Left cardiac atrium (tissue), 4 donors: ENCODE results near the gene PTGER3. TPM values are rescaled to one million over a fixed set of nuclear protein-coding genes. Genes with fewer than 3 reads are reported as not detected.
"Not testable (repeated sequence)": the region's sequence is repeated elsewhere in the genome, so short reads cannot be mapped to it uniquely, and the experiment has no call there.

Experiments used
- ATAC-seq, 2 donors: fragments of 200-7000 bp; cut with Tn5 transposase; one replicate each; pipeline ENCODE4 v1.9.1; 2020; ENCODE audit warnings: mild to moderate bottlenecking in 2 of 2, moderate library complexity in 2 of 2
- DNase-seq: peaks from one replicate; pipeline ENCODE4 v3.0.0-alpha.2; 2020
- intact Hi-C, 2 donors: fragments of 100-400 bp; cut with DNase I; formaldehyde crosslinking; loops; one replicate each; pipeline versions ENCODE4 v1.14.1 to v1.15.1; 2022 to 2023
- total RNA-seq, 2 donors: library from RNA; stranded (reverse); fragmentation: NEBNext Ultra II Directional; extraction: Animal tissue kit (Norgen Biotek cat#: 25700); gene quantifications; one replicate each; pipeline ENCODE4 v1.2.1, GENCODE V29; 2021
- donor health status: DM: no; HTN: yes; CAD: no.
- donor health status: DM: no; HTN: yes; CAD: no; lungs with severe emphysema.
- donor health status: DM: yes; HTN: yes; CAD: no.
- donor health status: Dilated cardiomyopathy.

The PTGER3 gene
- total RNA-seq, 2 donors from 2014 or later = 14.9 to 22.6 TPM

DNA sequence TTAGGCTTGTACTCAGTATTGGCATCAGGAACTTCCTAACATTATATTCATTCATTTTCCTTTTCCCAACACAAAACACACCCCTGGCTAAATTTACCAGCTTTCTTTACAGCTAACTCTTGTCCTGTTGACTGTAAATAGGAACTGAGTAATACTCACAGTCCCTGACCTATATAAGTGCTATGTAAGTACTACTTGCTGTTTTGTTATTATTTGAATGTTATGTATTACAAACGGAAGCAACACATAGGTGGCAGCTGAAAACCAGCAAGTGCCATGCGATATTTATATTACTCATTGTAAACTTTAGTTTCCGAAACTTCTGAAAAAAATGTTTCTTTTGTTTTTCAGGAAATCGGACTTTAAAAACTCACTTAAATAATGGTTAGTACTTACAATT, 21.5 kb downstream of the PTGER3 start:
- intact Hi-C loops = no loop called here
- DNase-seq = no peak
- no peak for ATAC-seq

DNA sequence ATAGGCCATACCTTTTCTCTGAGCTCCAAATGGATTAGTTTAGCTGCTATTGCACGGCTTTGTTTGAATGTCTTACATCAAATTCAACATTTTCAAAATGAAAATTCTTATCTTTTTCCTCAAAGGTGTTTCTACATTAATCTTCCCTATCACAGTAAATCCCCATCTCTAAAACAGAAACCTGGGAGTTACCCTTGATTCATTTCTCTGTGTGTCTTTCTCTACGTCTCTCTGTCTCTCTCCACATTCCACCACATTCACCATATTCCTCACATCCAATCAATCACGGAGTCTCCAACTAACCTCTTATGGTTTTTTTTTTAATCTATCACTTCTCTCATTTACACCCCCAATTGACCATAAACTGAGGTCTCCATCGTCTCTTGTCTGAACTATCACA, 24.1 kb downstream of the PTGER3 start:
- no peak for ATAC-seq
- DNase-seq = no peak
- intact Hi-C loops = no loop called here

DNA sequence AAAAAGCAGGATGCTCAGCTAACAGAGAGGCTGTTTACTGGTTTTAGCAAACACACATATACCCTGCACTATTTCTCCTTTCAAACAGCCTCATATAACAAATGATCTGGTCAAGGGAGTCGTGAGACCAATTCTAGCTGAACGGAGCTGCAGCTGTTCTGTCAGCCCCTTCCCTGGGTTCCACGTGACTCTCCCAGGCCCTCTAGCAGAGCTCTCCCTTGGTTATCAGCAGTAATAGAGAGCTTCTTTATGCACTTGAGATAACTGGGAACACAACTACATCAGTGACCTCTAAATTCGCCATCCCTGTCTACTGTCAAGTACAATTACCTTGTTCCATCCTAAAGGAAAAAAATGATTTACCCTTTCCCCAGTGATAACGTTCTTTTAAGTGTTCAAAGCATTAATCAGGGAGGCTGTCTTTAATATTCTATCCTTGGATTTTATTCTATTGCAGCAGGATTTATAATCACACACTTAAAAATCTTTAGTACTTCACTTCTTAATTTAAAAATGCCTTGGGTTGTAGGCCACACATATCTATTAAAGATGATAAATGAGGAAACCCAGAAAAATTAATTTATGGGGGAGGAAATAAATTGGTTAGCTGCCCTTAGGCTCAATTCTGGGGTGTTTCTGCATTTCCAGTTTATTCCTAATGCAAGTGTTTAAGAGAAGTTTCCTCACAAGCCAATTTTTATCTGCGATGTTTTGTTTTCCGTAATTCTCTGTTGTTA, 28.2 kb downstream of the PTGER3 start:
- DNase-seq = no peak
- peak; percentile 73 to 74 for ATAC-seq
- intact Hi-C loops = no loop called here

DNA sequence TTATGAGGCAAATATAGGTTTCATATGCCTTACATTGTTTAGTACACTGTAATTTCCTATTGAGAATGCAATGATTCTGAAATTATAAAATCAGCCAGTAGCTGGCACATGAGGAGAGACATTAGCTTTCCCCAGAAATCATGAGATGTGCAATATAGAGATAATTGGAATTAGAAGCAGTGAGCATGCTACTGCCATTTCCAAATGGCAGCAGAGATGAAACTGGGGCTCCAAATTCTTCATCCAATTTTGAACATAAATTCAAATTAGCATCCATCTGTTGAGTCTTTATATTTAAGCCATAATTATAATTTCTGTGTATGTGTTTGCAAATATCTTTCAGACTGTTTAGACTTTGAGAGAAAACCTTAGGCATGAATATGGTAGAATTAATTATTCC, 28.8 kb downstream of the PTGER3 start:
- ATAC-seq (no peak), DNase-seq (no peak)
- intact Hi-C loops = no loop called here

DNA sequence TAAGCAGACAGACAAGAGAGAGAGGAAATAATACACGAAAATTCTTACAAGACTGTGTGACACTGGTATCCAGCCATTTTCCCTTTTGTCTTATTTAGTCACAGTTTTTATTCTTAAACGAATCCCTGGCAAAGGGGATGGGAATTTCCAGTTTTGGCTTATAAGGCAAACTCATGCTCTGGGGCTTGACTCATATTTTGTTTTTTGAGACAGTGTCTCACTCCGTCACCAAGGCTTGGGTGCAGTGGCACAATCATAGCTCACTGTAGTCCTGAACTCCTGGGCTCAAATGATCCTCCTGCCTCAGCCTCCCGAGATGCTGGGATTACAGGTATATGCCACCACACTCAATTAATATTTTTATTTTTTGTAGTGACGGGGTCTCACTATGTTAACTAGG, 31.9 kb downstream of the PTGER3 start:
- ATAC-seq (no peak), DNase-seq (no peak)
- intact Hi-C loops = no loop called here

DNA sequence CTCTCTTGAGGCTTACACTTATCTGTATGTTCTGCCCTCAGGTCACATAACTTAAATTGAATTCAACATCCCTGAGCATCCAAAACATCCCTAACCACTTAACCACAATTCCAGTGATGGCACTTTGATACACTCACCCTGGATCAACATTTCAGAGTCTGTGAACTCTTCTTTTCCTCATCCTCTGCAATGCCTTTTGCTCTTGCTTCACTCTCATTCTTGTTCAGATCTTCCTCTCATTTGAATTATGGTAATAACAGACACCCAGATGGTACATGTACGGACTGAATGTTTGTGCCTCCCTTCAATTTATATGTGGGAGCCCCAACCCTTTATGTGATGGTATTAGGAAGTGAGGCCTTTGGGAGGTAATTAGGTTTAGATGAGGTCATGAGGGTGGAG, 33.4 kb downstream of the PTGER3 start:
- ATAC-seq = no peak
- intact Hi-C loops = no loop called here
- DNase-seq = no peak

DNA sequence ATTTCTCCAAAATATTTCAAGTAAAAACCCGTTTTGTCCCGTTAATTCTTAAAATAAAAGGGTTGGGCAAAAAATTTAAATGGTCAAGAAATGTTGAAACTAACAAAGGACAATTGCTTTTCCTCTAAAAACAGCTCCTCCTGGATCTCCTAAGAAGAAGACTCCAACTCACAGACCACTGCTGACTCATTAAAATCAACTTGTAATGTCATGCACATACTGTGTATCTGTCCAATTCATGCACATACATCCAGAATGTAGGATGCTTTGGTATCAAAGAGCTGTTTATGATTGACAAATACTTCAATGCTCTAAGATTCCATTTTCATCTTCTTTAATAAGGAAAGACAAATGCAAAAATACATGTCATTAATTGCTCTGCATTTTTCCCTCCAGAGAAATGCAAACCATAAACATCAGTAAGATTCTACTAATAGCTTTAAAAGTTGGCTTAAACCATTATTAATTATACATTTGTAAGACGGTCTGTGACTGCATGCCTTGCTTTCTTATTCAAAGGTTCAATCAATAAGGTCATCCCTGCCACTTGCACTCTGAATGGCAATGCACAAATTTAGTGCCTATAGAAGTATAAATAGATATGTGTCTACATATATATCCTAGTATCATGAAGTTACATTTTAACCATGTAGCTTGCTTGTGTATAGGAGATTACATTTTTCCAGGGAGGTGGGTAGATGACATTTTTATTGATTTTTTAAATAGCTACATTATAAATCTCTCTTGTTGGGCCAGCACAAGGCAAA, 44.7 kb downstream of the PTGER3 start:
- intact Hi-C loops = no loop called here
- ATAC-seq = no peak
- DNase-seq = no peak

DNA sequence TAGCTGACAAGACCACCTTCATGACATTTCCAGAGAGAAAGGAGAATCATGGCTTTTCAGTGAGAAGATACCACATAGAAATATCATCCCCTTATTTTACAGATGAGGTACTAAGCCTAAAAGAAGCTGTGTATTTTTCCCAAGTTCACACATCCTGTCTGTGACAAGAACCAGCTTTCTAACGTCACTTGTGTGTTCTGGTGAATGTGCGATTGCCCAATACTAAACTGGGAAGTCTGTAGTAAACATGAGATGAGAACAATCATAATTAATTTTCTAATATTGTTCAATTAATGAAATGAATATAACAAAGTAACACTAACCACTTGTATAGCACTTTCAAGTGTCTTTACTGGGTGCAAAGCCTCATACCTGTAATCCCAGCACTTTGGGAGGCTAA, 46.0 kb downstream of the PTGER3 start:
- intact Hi-C loops = no loop called here
- ATAC-seq (no peak), DNase-seq (no peak)

DNA sequence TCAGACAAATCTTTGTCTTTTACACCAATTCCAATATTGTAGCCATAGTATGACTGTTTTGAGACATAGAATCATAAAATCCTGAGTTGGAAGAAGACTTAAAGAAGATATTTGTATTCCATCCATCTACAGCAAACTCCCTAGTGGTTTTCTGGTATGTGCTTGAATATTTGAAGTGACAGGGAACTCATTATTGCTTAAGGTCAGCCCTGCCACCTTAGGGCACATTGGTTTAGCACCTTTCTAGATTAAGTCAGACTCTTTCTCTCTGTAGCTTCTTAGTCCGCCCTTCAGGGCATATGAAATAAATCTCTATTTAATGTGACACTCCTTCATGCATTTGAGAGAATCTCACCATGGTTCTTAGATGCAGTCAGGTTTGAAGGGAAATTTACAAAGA, 49.8 kb downstream of the PTGER3 start:
- intact Hi-C loops = no loop called here
- ATAC-seq (no peak), DNase-seq (no peak)

DNA sequence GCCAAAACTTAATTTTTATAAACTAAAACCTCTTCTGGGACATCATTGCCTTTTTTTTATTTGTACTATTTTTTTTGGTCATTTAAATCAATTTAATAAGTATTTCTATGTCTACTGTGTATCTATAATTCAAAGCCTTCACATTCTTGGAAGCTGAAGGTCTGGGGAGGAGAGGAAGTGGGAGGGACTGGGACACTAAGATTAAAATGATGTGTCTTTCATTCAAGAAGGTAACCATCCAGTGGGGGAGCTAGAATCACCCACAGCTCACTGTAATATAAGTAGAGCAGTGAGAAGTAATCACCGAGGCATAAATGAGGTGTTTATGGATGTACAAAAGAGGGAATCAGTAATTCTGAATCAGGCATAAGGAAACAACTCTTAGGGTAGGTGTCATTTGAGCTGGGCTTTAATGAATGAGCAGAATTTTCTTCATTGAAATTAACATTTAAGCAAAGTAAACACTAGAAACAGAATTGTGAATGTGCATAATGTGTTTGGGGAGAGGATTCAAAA, 52.8 kb downstream of the PTGER3 start:
- DNase-seq (no peak), ATAC-seq (no peak)
- intact Hi-C loops = no loop called here

DNA sequence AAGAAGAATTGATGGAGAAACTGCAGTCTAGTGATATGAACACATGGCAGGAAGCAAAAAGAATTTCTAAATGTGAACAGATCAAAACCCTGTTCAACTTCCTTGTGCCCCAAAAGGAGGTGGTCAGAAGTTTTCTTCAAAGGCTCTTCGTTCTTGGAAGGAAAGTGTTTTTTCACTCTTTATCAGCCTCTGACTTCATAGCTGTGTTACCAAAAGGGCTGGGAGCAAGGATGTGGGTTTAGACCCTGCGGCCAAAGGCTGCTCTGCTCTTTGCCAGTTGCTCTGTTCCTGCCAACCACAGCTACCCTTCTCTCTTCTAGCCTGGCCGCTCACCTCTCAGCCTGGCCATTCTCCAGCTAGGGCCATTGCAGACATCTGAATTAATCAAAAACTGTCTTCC, 53.8 kb downstream of the PTGER3 start:
- no peak for ATAC-seq
- DNase-seq = no peak
- intact Hi-C loops = no loop called here

DNA sequence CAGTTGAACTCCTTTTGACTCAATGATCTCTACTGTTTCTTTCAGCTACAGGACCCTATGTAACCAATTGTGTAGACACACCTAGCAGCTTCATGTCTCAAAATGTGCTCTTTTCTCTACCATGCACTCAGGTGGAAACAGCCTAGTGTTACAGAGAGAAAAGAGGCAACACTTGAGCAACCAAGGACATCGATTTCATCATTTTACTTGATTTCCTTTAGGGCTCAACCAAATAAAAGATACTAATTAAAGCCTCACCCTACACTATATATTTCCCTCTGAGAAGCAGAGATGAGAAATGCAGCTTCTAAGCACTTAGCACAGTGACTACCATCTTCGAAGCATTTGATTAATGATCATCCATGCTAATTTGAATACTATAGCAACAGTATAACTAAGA, 55.1 kb downstream of the PTGER3 start:
- intact Hi-C loops = no loop called here
- no peak for ATAC-seq
- DNase-seq = no peak

DNA sequence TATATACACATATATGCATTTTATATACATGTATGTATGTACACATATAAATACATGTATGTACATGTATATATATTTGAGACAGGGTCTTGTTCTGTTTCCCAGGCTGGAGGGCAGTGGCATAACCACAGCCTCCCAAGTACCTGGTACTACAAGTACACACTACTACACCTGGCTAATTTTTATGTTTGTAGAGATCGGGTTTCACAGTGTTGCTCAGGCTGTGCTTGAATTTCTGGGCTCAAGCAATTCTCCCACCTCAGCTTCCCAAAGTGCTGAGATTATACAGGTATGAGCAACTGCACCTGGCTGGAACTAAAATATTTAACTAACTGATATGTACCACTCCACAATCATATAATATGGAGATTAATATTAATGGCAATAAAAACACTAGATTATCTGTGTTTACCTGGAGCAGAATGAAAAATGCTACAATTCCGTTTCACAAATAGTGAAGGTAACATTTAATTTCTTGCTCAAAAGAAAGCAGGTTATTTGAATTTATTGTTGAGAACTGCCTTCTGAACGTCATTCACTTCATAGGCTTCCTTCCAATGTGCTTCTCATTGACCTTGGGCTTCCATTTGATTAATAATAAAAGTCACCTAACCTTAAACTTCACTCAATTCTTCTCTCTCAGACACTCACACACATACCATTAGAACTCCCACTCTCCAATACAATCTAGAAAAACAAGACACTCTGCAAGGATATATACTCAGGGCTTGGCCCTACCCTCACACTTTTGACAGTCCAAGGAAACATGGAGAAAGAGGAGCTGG, 57.0 kb downstream of the PTGER3 start:
- no peak for ATAC-seq
- DNase-seq = no peak
- intact Hi-C loops = no loop called here

DNA sequence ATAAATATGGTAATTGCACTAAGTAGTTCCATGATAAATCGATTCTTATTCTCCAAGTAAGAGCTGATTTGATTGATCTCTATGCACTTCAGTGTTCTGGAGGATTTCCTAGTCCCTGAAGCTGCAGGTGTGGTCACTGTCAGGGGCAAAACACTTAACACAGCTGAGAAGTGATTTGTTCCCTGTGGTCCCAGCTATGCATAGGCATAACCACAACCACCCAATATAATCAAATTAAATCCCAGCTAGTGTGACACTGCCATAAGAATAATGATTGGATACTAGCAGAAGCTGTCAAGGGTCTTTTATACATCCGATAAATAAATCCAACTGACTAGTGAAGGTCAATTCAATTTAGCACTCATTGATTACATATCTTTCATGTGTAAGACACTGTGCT, 60.1 kb downstream of the PTGER3 start:
- no peak for DNase-seq
- intact Hi-C loops = no loop called here
- no peak for ATAC-seq

DNA sequence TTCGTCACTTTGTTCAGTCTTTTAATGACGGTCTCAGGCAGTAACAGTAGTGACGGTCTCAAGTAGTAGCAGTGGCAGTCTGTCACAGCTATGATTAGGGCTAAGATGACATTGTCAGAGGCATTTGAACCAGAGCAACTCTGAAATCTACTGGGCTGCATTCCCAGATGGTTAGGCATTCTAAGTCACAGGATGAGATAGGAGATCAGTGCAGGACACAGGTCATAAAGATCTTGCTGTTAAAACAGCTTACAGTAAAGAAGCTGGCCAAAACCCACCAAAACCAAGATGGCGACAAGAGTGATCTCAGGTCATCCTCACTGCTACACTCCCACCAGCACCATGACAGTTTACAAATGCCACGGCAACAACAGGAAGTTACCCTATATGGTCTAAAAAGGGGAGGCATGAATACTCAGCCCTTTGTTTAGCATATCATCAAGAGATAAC, 61.8 kb downstream of the PTGER3 start:
- intact Hi-C loops, DNase-seq, ATAC-seq: not testable (repeated sequence)

DNA sequence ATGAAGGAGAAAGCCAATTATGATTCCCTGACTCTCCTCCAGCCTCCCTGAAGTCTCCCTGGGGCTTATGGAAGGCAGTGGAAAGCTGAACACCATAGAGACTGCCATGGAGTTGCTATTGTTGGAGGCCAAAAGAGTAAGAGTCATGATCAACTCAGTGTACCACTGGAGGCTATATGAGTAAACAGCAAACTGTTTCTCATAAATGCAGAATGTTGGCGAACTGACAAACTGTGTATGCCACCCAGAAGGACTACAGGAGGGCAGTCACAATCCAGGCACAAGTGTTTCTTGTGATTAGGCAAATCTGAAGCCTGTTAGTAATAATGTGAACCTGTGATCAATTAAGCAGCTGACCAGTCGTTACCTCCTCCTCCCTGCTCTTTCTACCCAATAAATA, 62.3 kb downstream of the PTGER3 start:
- DNase-seq, ATAC-seq, intact Hi-C loops: not testable (repeated sequence)

DNA sequence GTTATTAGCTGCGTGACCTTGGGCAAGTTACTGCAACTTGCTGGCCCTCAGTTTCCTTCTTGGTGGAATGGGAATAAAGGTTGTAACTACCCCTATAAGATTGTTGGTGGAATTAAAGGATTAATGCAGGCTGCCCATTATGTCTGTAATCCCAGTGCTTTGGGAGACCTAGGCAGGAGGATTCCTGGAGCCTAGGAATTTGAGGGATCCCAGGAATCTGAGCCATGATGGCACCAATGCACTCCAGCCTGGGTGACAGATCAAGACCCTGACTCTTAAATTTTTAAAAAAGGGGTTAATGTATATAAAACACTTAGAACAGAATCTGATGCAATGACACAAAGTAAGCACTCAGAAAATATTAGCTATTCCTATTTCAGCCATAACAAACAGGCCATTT, 67.3 kb downstream of the PTGER3 start:
- no peak for ATAC-seq
- no peak for DNase-seq
- intact Hi-C loops = no loop called here

DNA sequence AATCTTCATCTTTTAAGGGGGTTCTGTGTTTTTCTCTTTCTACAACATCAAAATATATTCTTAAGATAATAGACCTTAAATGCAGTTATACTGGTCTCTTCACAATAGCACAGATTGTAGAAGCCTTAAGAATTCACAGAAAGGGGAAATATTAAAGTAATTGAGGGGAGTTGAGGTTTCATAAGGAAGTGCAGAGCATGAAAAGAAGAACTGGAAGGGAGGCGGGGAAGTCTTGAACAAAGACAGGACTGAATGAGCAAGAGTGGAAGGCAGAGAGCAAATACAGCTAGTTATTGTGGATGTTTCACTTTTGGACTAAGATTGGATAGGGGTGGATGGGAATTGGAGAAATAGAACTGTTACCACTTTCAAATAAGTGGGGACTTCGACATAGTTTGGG, 67.7 kb downstream of the PTGER3 start:
- intact Hi-C loops = no loop called here
- peak in 1 of 2 donors; percentile 46 for ATAC-seq
- no peak for DNase-seq

DNA sequence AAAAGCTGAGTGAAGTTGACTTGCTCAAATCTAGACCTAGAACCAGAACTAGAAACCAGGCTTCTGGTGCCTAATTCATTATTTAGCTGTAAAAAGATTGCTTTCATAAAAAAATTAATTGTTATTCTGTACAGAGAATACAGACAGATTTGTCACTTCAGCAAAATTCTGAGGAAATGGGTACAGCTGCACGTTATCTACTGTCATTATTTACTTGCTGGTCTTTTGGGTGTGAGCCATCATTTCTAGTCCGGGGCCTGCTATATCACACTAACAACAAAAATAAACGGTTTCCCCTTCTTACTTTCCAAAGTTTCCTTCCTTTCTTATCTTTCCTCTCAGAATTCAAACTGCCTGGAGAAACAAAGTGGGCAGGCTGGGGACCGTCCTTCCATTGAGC, 68.3 kb downstream of the PTGER3 start:
- intact Hi-C loops = no loop called here
- ATAC-seq (no peak), DNase-seq (no peak)

DNA sequence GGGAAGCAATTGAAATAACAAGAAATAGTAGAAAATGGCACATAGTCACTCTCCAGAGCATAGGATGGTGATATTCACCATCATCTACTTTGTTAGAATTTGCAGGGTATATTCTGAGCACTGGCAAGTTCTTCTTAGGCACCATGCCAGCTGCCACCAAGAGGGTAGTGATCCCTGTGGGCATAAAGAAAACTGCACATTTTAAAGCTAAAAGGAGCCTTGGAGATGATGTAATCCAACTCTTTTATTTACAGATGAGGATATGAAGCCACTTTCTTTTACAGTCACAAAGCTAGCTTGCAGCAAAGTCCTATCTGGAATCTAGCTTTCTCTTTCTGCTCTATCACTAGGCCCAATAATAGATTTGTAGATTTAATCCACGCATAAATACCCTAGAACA, 69.0 kb downstream of the PTGER3 start:
- intact Hi-C loops = no loop called here
- ATAC-seq = no peak
- no peak for DNase-seq
